ENCODE results near the gene GNB4.
A peak's percentile ranks its signal among the peaks of the same experiment; 100 is the strongest.

The GNB4 gene

DNA sequence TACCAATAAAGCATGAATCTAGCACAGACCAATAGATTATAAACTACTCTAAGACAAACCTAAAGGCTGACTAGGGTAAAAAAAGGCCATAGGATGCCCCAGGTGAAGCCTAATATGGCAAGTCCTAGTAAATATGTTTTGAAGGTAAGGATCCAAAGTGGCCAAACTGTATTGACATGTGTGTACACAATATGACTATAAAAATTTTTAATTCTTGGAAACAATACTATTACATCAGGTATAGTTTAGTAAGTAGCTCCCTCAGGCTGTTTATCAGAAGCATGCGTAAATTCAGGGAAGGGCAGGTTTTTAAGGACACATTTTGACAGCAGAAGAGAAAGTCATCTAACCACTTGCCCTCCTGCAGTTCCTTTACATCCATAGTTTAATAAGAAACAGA, 18.8 kb downstream of the GNB4 start:
- Histone ChIP-seq H3K9me2 (replicated peaks; ENCODE audit: insufficient read depth, low read length) (no peaks in the 10 kb centered on the region), H3F3A (ENCODE audit: insufficient read depth, low read length) (peaks cover 7% of the 10 kb centered on the region; the same call in 1 of the 2 replicates), H3K9me3 (replicated peaks; ENCODE audit: insufficient read depth, low read length) (no peaks in the 10 kb centered on the region), H3K36me3 (replicated peaks; ENCODE audit: insufficient read depth, low read length) (no peaks in the 10 kb centered on the region), H3K4me1 (ENCODE audit: low read length) (peaks cover 9% of the 10 kb centered on the region), H3K27me3 (replicated peaks; ENCODE audit: insufficient read depth, low read length) (no peaks in the 10 kb centered on the region), H3K79me2 (ENCODE audit: low read length) (no peaks in the 10 kb centered on the region), H3K27ac (ENCODE audit: low read length) (no peak overlapping the region), H2AFZ (ENCODE audit: low read length) (no peak overlapping the region), H3K4me3 (ENCODE audit: low read length) (no peak overlapping the region), H3K9ac (ENCODE audit: low read length) (no peak overlapping the region), H4K20me1 (ENCODE audit: insufficient read depth, low read length) (no peaks in the 10 kb centered on the region), H3K4me2 (ENCODE audit: low read depth, low read length) (no peak overlapping the region)
- TF ChIP-seq CTCF (IDR thresholded peaks at IDR 0.05; ENCODE audit: low read length): no peak
- no peak for TF ChIP-seq EZH2phosphoT487 (IDR thresholded peaks at IDR 0.05; ENCODE audit: low read length)
- no peak for TF ChIP-seq EZH2 (optimal IDR thresholded peaks at IDR 0.05; ENCODE audit: low read depth, low read length)
- no peak for DNase-seq

- peak overlapping the region; percentile 17; the same call in 1 of the 2 replicates for H3K4me2 ChIP-seq (ENCODE audit: low read depth, low read length)
- no peak overlapping the region for H3K27ac ChIP-seq (ENCODE audit: low read length)
- peaks cover 9% of the 10 kb centered on the region for H3K4me1 ChIP-seq (ENCODE audit: low read length)
- no peaks in the 10 kb centered on the region for H3K9me3 ChIP-seq (replicated peaks; ENCODE audit: insufficient read depth, low read length)
- no peaks in the 10 kb centered on the region for H4K20me1 ChIP-seq (ENCODE audit: insufficient read depth, low read length)
- peaks cover 7% of the 10 kb centered on the region; the same call in 1 of the 2 replicates for H3F3A ChIP-seq (ENCODE audit: insufficient read depth, low read length)
- H3K36me3 ChIP-seq (replicated peaks; ENCODE audit: insufficient read depth, low read length): no peaks in the 10 kb centered on the region
- no peaks in the 10 kb centered on the region for H3K27me3 ChIP-seq (replicated peaks; ENCODE audit: insufficient read depth, low read length)
- H3K79me2 ChIP-seq (ENCODE audit: low read length): no peaks in the 10 kb centered on the region
- no peak overlapping the region for H2AFZ ChIP-seq (ENCODE audit: low read length)
- no peak overlapping the region for H3K4me3 ChIP-seq (ENCODE audit: low read length)
- no peak overlapping the region for H3K9ac ChIP-seq (ENCODE audit: low read length)
- peak; percentile 18 for DNase-seq
- no peaks in the 10 kb centered on the region for H3K9me2 ChIP-seq (replicated peaks; ENCODE audit: insufficient read depth, low read length)
- TF ChIP-seq EZH2 (optimal IDR thresholded peaks at IDR 0.05; ENCODE audit: low read depth, low read length): no peak
- no peak for TF ChIP-seq EZH2phosphoT487 (IDR thresholded peaks at IDR 0.05; ENCODE audit: low read length)
- TF ChIP-seq CTCF (IDR thresholded peaks at IDR 0.05; ENCODE audit: low read length): no peak
These were observed 19.2 kb downstream of the GNB4 start for GRCh38 chr3:179432021-179432420.

DNA sequence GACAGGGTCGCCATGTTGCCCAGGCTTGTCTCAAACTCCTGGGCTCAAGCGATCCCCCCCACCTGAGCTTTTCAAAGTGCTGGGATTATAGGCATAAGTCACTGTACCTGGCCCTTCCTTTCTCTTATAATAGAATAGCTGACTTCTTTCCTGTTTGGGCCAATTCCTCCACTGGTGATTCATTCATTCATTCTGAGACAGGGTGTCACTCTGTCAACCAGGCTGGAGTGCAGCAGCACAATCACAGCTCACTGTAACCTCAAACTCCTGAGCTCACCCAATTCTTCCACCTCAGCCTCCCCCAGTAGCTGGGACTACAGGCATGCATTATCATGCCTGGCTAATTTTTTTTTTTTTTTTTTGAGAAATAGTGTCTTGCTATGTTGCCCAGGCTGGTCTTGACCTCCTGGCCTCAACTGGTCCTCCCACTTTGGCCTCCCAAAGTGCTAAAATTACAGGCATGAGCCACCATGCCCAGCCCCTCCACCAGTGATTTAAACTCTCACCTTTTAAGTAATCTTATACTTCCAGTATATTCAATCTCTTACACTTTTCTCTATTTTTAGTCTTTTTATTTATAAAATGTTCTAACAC, 20.9 kb downstream of the GNB4 start:
- Histone ChIP-seq H3K9me2 (replicated peaks; ENCODE audit: insufficient read depth, low read length) (no peaks in the 10 kb centered on the region), H3K79me2 (ENCODE audit: low read length) (no peaks in the 10 kb centered on the region), H3K4me2 (ENCODE audit: low read depth, low read length) (no peak overlapping the region), H4K20me1 (ENCODE audit: insufficient read depth, low read length) (no peaks in the 10 kb centered on the region), H3K9me3 (replicated peaks; ENCODE audit: insufficient read depth, low read length) (no peaks in the 10 kb centered on the region), H3K27me3 (replicated peaks; ENCODE audit: insufficient read depth, low read length) (no peaks in the 10 kb centered on the region), H3K4me1 (ENCODE audit: low read length) (peaks cover 9% of the 10 kb centered on the region), H3K27ac (ENCODE audit: low read length) (no peak overlapping the region), H2AFZ (ENCODE audit: low read length) (no peak overlapping the region), H3K9ac (ENCODE audit: low read length) (no peak overlapping the region), H3F3A (ENCODE audit: insufficient read depth, low read length) (peaks cover 7% of the 10 kb centered on the region; the same call in 1 of the 2 replicates), H3K4me3 (ENCODE audit: low read length) (no peak overlapping the region), H3K36me3 (replicated peaks; ENCODE audit: insufficient read depth, low read length) (no peaks in the 10 kb centered on the region)
- no peak for TF ChIP-seq EZH2phosphoT487 (IDR thresholded peaks at IDR 0.05; ENCODE audit: low read length)
- DNase-seq: no peak

- no peaks in the 10 kb centered on the region for H3K27me3 ChIP-seq (replicated peaks; ENCODE audit: insufficient read depth, low read length)
- H3K36me3 ChIP-seq (replicated peaks; ENCODE audit: insufficient read depth, low read length): no peaks in the 10 kb centered on the region
- H2AFZ ChIP-seq (ENCODE audit: low read length): no peak overlapping the region
- TF ChIP-seq CTCF (IDR thresholded peaks at IDR 0.05; ENCODE audit: low read length): no peak
- TF ChIP-seq EZH2 (optimal IDR thresholded peaks at IDR 0.05; ENCODE audit: low read depth, low read length): no peak
- no peak for TF ChIP-seq EZH2phosphoT487 (IDR thresholded peaks at IDR 0.05; ENCODE audit: low read length)
- no peak overlapping the region for H3K4me2 ChIP-seq (ENCODE audit: low read depth, low read length)
- no peaks in the 10 kb centered on the region for H3K79me2 ChIP-seq (ENCODE audit: low read length)
- peaks cover 9% of the 10 kb centered on the region for H3K4me1 ChIP-seq (ENCODE audit: low read length)
- DNase-seq: no peak
- no peak overlapping the region for H3K27ac ChIP-seq (ENCODE audit: low read length)
- no peak overlapping the region for H3K9ac ChIP-seq (ENCODE audit: low read length)
- H3K4me3 ChIP-seq (ENCODE audit: low read length): no peak overlapping the region
- H4K20me1 ChIP-seq (ENCODE audit: insufficient read depth, low read length): no peaks in the 10 kb centered on the region
- H3F3A ChIP-seq (ENCODE audit: insufficient read depth, low read length): peaks cover 7% of the 10 kb centered on the region; the same call in 1 of the 2 replicates
- no peaks in the 10 kb centered on the region for H3K9me3 ChIP-seq (replicated peaks; ENCODE audit: insufficient read depth, low read length)
- no peaks in the 10 kb centered on the region for H3K9me2 ChIP-seq (replicated peaks; ENCODE audit: insufficient read depth, low read length)
These were observed 22.3 kb downstream of the GNB4 start for GRCh38 chr3:179428876-179429548.

Measured in MM.1S (cell line).